HG02763 (cell line): ENCODE measurements around the gene ACCSL.

Experiments
- ATAC-seq: cut with Tn5 transposase; IDR thresholded peaks from one replicate; pipeline ENCODE4 v1.9.1; 2021; ENCODE audit warnings: mild to moderate bottlenecking, moderate library complexity; ENCODE audit not compliant: unreplicated experiment

The ACCSL gene

GRCh38 chr11:44047931-44048431, at the start of gene ACCSL:
TSS of gene ACCSL (plus strand) at chr11:44047981. CDS start at chr11:44048037, 56 bp downstream.
- ATAC-seq = no peak

GRCh38 chr11:43998308-43998707, 49.5 kb upstream of the ACCSL start:
- ATAC-seq = no peak

- no peak for ATAC-seq
Observed at GRCh38 chr11:44000731-44001130, 47.0 kb upstream of the ACCSL start.

GRCh38 chr11:44002191-44003093, 45.3 kb upstream of the ACCSL start:
- ATAC-seq = no peak

- ATAC-seq = no peak
Observed at GRCh38 chr11:44003736-44004451, 43.9 kb upstream of the ACCSL start.

GRCh38 chr11:44004452-44005062, 43.2 kb upstream of the ACCSL start:
- ATAC-seq = no peak

GRCh38 chr11:44005063-44005701, 42.6 kb upstream of the ACCSL start:
- ATAC-seq = no peak

GRCh38 chr11:44005956-44006355, 41.8 kb upstream of the ACCSL start:
- ATAC-seq = no peak

GRCh38 chr11:44006917-44007361, 40.8 kb upstream of the ACCSL start:
- ATAC-seq = no peak

- no peak for ATAC-seq
Observed at GRCh38 chr11:44007481-44008087, 40.2 kb upstream of the ACCSL start.

GRCh38 chr11:44008088-44008501, 39.7 kb upstream of the ACCSL start:
- no peak for ATAC-seq

- ATAC-seq = no peak
Observed at GRCh38 chr11:44008698-44009097, 39.1 kb upstream of the ACCSL start.

GRCh38 chr11:44010789-44011251, 37.0 kb upstream of the ACCSL start:
- no peak for ATAC-seq

GRCh38 chr11:44011797-44012196, 36.0 kb upstream of the ACCSL start:
- ATAC-seq = no peak

GRCh38 chr11:44014968-44015623, 32.7 kb upstream of the ACCSL start:
- no peak for ATAC-seq

- ATAC-seq = no peak
Observed at GRCh38 chr11:44015624-44016007, 32.2 kb upstream of the ACCSL start.

- ATAC-seq = no peak
Observed at GRCh38 chr11:44016131-44016530, 31.6 kb upstream of the ACCSL start.

- no peak for ATAC-seq
Observed at GRCh38 chr11:44016546-44017442, 31.0 kb upstream of the ACCSL start.
